GM19238 (cell line): Measurements from ENCODE around the gene GMDS.

Source experiments
- DNase-seq: peaks from one replicate; pipeline ENCODE4 v3.0.0; 2011; ENCODE audit warnings: low spot score; ENCODE audit not compliant: insufficient read length

GMDS gene

DNA sequence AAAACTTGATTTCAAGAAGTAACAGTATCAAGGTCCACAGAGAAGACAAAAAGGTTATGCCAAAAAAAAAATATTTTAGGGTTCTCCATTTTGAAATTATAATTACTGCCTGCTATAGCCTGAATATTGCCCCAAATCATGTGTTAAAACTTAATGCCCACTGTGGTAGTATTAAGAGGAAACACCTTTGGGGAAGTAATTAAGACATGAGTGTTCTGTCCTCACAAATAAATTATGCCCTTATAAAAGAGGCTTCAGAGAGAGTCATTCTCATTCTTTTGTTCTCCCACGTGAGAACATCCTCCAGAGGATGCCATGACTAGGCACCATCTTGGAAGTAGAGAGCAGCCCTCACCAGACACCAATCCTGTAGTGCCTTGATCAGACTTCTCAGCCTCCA lies 66.2 kb downstream of the GMDS start:
- DNase-seq: no peak

DNA sequence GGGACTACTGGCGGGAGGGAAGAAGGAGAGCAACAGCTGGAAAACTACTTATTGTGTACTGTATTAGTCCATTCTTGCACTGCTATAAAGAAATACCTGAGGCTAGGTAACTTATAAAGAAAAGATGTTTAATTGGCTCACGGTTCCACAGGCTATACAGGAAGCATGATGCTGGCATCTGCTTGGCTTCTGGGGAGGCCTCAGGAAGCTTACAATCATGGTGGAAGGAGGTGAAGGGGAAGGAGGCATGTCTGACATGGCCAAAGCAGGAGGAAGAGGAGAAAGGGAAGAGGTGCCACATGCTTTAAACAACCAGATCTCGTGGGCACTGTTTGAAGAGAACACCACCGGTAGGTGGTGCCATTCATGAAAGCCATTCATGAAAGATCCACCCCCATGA lies 67.3 kb downstream of the GMDS start:
- DNase-seq: no peak

DNA sequence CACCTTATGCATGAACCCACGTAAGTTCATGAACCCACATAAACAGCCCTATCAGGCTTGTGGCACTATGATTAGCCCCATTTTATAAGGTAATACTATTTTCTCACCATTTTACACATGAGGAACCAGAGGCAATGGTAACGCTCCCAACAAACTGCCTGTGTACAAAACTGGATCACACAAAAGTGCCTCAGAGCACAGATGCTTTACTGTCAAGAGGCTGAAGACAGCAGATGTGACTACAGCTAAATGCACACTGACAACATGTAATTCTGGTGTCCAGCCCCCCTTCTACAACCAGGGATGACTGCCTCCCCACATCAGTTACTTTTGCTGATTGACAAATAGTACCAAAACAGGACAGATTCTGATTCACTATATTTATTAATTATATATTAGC lies 69.6 kb downstream of the GMDS start:
- DNase-seq: no peak

DNA sequence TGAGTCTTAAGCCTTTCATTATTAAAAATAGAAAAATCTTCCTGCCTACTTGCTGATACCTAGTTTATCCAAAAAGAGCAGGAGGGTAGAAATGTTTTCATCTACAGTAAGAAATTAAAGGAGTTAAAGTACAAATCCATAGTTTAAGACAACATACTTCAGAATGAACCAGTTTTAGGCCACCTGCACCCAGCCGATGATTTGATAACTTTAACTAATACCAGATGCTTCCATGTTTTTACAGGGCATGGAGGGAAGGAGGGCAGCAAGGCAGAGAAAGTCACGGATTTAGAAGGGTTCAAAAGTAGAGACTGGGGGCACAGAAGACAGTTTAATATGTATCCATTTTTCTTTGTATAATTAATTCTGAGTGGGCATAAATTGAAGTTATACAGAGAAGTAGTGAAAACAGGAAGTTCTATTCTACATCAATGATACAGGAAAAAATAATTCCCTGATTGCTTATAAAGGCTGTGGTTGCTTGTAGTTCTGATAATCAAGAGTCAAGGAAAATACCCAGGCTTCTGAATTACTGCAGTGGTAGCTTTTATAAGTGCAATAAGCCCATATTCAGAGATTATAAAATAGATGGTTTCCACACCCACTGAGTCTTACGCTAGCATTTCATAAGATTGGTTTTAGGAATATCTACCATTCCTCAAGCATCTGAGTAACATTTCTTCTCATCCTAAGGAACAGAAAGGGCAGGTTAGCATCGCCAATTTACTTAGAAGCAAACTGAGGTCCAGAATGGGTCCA lies 72.0 kb downstream of the GMDS start:
- no peak for DNase-seq

DNA sequence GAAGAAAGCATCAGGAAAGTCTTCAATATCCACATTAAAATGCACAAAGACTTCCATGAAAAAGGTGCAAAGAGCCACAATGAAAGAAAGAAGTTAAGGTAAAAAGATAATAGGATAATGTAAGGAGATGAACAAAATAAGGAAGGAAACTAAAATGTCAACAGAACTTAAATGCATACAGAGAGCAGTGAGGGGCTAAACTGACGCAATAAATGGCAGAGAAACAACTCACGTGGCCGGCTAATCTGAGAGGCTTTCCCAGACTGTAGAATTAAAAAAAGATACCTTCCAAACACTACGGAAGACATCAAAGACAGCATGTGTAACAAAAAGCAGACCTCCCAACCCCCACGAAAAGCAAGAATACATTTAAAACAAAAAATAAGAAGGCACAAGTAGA lies 73.7 kb downstream of the GMDS start:
- DNase-seq: no peak

DNA sequence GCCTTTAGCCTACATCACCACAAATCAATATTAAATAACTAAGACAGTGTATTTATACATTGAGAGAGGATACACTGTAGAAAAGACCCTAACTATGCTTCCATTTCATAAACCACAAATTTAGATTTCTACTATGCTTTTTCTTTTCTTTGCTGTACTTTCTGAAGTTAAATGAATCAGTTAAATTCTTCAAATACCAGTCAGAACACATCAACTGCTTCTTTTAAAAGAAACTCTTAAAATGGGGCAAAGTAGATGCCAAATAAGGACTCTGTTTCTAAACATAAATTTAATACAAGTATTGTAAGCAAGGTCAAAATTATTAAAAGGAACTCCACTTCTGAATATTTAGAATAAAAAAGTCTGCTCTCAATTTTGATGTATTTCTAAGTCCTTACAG lies 76.9 kb downstream of the GMDS start:
- no peak for DNase-seq

DNA sequence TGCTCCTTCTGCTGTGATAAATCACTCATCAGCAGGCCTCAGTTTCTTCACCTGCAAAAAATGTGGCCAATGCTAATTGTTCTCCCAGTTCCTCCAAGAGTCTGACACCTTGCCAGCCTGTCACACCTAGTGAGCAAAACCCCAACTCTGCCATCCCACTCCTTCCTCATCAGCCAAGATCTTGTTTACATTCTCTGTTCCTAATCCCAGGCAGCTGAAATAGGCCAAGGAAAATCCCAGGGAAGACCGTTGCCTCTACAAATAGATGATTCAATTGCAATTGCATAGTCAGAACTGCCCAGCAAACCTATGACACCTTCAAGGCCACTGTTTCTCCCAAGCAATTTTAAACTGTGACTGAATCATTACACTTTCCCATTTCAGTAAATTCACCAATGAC lies 78.7 kb downstream of the GMDS start:
- no peak for DNase-seq

DNA sequence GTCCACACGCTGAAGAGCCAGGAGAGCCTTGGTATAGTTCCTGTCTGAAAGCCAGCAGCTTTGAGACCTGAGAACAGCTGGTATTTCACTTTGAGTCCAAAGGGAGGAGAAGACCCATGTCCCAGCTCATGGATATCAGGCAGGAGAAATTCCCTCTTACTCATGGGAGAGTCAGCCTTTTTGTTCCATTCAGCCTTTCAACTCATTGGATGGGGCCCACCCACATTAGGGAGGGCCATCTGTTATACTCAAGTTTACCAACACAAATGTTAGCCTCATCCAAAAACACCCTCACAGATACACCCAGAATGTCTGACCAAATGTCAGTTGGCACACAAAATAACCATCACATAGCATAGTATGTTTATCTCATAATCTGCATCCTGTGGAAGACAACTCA lies 80.1 kb downstream of the GMDS start:
- no peak for DNase-seq

DNA sequence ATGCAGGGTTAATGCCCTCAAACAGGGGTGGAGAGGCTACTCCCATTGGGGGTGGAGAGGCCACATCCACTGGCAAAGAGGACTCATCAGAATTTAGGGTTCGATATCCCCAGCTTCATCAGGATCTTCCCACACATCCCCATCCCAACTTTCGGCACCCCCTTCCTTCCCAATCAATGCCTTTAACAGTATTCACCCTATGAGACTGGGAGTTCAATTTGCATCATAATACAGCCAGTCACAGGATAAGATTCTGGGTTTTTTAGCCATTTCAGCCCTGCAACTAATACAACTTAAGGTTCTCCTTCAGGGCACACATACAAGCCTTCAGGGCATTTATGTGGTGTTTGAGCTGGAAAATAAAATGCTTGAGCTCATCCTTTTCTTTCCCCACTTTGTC lies 80.9 kb downstream of the GMDS start:
- no peak for DNase-seq

DNA sequence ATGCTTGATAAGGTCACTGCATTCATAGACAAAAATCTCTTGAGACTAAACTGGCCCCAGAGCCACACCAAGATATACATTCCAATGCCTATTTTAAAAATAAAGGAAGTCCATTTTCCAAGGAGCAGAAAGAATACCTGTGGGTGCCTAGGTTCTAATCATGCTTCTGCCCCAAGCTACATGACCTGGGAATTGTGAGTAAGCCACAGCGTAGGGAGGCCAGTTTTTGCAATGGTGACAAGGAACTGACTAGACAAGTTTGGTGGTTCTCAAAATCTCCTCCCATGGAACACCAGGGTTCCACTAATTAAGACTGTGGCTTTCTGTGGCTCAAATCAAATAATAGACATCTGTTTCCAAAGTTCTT lies 83.3 kb downstream of the GMDS start:
- no peak for DNase-seq

DNA sequence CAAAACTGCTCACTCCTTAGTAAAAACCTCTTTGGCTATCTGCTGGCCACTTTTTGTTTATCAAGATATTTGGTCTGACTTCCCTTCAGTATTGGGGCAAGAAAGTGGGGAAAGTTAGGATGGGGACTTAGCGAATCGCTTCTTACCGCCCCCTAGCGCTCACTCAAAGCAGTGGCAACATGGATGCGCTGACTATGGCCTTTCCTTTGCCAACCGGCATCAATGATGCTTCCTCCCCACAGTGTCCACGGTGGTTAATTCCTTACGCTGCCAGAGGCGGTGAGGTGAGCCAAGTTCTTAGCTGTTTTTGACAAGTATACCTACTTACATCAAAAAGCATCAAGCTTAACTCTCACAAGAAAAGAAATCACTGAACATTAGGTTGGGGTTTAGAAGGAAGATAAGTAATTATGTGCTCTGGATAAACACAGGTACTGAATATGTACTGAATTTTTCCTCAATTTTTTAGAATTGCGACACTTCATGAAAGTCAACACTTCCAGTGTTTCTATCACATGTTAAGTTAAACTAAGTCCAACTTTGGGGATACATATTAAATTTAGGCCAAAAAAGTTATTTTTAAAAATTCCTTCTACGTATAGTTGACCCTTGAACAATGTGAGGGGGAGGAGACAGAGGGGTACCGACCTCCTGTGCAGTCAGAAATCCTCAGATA lies 86.7 kb downstream of the GMDS start:
- no peak for DNase-seq

DNA sequence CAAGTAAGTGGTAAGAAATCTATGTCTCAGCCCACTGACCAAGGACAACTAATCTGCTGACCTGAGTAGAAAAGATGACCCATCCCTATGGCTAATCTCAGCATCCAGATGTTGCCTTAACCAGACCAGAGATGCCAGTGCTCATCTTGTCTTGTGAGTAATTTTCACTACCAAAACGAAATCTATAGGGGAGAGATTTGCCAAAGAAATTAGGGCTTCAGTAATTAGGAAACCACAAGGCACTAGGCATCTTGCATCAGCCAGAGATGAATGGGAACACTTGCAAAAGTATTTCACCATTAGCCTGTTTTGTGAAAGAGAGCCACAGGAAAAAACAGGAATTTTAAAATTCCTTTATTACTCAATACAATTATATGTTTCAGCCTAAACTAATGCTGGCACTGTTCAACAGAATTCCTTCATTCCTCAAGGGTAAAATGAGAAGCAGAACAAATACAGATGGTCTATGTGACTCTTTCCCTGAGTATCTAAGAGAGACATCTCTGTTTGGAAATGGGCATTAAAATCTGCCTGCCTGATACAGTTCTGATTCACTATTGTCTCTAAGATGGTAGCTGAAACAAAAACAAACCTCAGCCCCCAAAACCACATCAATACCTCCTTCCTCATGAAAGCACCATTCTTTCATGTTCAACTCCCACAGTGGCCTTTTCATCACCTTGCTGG lies 87.8 kb downstream of the GMDS start:
- peak; percentile 16 for DNase-seq

DNA sequence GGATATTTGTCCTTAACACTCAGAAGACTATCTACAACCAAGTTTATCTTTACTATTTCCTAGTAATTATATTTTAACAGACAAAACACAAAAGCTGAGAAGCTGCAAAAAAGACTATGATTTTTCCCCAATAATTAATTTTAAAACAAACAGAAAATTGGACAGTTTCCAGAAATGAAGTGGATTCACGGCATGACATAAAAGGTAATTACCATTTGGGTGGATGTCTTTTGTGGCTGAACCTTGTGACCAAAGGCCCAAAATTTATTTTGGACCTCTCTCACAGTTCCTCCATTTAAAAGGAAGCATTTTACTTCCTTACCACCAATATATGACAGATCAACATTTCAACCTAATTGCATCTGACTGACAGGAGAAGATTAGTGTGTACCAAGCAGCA lies 90.2 kb downstream of the GMDS start:
- no peak for DNase-seq

DNA sequence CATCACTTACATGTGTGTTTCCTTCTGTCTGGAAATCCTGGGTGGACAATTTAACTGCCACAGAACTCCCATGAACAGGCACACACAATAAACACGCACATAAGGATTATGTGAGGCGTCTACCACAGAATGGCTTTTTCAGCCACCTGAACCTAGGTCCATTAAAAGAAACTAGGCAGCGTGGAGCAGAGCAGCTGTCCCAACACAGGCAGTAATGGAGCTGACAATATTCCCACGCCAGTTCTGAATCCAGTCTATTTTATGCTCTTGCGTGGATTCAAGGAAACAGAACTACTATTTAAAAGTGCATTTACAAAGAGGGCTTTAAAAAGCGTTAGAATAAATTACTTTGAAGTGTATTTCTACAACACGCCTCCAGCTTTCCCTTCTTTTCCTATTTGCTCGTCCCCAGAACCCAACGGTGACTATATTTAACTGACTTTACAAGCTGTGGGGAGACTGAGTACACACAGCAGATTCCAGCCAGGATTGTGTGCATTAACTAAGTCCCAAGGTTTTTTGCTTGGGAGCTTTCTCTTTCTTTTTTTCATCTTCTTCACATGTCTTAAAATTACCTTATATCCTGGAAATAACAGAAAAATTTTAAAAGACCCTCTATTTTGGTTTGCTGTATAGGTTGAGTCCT lies 95.9 kb downstream of the GMDS start:
- DNase-seq: no peak

DNA sequence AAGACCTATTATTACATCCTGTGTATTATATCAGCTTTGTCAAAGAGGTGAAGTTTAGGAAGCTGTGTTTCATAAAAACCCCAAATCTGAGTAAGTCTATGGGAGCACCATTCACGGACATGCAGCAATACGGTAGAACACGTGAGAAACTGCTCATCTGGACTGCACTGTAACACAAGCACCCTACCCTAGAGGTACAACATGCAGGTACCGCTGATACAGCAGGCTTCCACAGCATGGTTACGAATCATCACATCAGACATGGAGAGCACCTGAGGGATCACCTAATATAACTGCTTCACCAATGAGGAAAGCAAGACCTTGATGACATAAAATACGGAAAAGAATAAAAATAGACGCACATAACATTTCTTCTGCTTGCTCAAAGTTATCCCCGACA lies 96.7 kb downstream of the GMDS start:
- DNase-seq: no peak

DNA sequence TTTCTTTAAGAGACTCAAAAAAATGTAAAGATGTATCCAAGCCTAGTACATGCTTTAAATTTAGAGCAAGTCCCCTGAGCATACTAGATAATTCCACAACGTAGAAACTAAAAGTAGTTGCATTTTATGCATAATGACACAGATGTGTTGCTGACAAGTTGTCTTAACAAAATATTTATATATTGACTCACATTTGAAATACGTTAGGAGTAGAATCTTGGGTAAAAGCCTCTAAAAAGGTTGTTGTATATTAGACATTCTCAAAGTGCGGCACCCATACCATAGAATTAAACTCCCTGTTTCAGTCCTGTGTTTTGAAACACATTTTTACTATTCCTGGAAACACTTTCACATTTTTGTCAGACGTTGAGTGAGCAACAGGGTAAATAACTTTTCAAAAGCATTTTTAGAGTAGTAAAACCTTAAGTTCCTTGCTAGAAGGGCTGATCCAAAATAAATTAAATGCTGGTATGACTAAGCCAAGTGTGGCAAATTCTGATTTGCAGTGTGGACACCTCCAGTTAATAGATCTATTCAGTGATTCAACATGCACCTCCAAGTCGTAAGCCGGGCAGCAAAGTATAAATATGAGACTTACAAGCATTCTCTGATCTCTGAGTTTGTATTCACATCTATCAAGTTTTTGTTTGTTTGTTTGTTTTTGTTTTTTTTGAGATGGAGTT lies 97.5 kb downstream of the GMDS start:
- no peak for DNase-seq

DNA sequence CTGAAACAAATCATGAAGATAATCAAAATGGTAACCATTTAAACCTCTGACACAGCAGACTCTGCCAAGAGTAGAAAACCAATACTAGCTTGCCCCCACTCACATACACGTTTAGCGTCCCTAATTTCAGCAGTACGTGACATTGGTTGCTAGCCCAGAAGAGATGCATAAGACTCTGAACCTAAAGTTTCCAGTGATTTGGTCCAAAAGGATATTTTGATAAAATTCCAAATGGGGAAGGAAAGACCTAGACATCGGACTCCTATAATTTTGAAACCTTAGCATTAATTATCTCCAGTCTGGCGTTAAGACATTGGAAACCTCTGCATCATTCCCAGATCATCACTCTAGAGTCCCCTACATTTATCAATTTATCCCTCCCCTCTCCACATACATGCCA lies 98.1 kb downstream of the GMDS start:
- no peak for DNase-seq

DNA sequence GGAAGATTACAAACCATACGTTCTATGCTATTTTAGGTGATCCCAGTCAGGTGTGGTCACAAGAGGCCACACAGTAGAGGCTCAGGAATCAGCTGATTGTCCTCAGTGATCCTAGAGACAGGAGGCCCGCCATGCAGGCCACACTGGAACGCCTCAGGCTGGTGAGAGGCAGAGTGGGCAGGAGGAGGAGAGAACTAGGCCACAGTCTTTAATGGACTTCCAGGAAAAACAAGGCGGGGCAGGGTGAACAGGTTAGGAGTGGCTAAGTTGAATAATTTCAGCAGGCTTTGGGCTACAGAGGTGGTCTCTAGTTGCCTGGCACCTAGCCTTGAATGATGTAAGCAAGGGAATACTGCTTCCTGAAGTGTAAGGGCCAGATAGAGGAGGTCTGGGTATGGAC lies 101.2 kb downstream of the GMDS start:
- no peak for DNase-seq

DNA sequence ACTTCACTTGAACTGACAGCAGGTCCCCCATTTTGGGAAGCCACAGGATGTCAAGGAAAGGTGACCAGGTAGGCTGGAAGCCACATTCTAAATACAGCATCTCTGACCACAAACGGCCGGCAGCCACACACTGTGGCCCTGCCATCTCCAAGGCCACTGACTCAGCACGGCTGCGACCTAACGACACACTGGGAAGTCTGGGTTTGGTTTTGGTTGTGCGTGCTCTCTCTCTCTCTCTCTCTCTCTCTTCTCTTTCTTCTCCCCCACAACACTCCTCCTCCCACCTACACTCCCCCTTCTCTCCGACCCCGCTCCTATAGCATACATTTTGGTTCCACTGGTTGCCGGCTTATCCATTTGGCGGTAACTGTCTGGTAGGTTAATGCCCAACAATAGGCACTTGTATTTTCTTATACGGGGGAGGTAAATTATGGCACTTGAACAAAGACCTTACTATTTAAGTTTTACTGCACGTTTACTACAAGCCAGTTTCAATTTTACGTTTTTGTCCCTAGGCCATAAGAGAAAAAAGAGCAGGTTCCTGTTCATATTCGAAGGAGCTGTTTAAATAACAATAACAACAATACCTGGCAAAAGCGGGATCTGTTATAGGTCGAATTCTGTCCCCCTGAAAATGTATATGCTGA lies 103.6 kb downstream of the GMDS start:
- DNase-seq: no peak

DNA sequence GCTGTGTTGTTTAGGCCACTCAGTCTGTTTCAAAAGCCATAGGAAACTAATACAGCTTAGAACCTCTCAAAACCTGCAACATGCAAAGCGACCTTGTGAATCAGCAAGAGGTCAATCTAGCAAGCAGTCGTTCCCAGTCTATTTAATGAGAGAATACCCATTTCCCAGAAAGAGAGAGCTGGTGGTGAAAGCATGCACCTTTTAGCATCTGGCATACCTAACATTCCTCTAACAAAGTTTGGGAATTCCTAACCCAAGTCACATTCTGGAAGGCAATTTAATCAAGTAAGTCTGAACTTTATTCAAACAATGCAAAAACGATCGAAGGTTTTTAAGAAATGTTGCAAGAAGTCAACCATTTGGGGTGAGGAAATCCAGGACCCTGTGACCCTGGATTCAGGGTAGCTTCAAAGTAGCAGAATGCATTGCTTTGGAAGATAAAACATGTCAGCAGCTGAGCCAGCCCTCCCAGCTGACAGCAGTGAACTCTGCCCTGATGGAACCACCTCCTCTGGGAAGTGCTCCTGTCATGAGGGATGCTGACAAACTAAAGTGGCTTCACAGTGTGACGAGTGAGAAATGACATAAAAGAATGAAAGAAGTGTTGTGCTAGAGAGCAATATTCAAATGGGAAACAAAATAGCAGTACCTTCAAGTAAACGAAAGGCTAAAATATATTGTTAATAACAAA lies 104.8 kb downstream of the GMDS start:
- no peak for DNase-seq

DNA sequence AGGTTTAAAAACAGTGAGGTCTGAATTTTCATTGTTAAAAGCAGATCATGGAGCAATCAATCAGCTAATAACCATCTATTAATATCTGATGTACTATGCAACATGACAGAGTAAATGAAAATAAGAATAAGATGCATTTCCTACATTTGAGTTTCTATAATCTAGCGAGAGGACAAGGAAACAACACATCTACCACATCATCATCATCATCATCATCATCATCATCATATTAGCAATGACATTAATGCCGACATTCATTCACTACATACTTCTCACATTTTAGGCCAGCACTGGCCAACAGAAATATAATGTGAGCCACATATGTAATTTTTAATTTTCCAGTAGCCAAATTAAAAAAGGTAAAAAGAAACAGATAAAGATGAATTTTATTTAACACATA lies 110.0 kb downstream of the GMDS start:
- DNase-seq: no peak
